ENCODE results near the gene LIMA1.
A peak's percentile ranks its signal among the peaks of the same experiment; 100 is the strongest.
"Not testable (repeated sequence)": the region's sequence is repeated elsewhere in the genome, so short reads cannot be mapped to it uniquely, and the experiment has no call there.

LIMA1 gene

GRCh38 chr12:50283229-50283923 lies at the start of gene LIMA1:
Gene LIMA1, minus strand, starts transcription at chr12:50283520. Its CDS starts 34,769 bp downstream, at chr12:50248751.
- DNase-seq, result peak; percentile 91

DNA sequence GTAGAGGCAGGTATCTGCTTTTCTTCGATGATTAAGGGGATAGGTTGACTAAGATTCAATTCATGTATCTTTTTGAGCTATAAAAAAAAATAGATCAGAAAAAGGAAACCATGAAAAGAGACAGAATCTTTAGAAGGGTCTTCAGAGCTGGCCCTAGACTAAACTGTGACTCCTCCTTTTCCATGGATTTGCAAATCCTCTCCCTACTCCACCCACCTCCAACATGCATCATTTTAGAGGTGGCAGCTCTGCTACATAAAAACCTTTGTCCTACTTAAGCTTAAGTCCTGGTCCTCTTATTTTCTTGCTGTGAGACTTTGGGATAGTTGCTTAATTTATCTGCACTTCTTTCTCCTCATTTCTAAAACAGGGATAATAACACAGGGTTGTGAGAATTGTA lies 48.4 kb upstream of the LIMA1 start:
- DNase-seq, result no peak

- not testable (repeated sequence) for DNase-seq
Observed at GRCh38 chr12:50328664-50329063, 45.3 kb upstream of the LIMA1 start.

- DNase-seq, result no peak
Observed at GRCh38 chr12:50326590-50327284, 43.4 kb upstream of the LIMA1 start.

- no peak for DNase-seq
Observed at GRCh38 chr12:50325890-50326391, 42.6 kb upstream of the LIMA1 start.

GRCh38 chr12:50324770-50325169 lies 41.5 kb upstream of the LIMA1 start:
- not testable (repeated sequence) for DNase-seq

- DNase-seq, result not testable (repeated sequence)
Observed at GRCh38 chr12:50324077-50324476, 40.8 kb upstream of the LIMA1 start.

- DNase-seq, result no peak
Observed at GRCh38 chr12:50322206-50322605, 38.9 kb upstream of the LIMA1 start.

DNA sequence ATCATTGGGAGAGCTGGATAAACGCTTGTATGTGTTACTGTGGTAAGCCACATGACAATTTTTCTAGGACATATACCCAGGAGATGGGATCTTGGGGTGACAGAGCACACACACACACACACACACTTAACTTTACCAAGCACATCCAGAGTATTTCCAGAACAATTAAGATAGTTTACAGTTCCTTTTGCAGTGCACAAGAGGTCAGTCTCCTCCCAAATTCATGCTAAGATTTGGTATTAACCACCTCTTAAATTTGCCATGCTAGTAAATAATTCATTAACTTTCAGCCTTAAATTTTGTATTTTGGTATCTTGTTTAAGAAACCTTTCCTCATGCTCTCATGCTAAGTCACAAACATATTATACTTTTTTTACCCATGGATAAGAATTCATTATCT lies 33.9 kb upstream of the LIMA1 start:
- DNase-seq, result no peak

- DNase-seq, result no peak
Observed at GRCh38 chr12:50315803-50316202, 32.5 kb upstream of the LIMA1 start.

GRCh38 chr12:50314636-50315312 lies 31.5 kb upstream of the LIMA1 start:
- DNase-seq, result peak; percentile 24

DNA sequence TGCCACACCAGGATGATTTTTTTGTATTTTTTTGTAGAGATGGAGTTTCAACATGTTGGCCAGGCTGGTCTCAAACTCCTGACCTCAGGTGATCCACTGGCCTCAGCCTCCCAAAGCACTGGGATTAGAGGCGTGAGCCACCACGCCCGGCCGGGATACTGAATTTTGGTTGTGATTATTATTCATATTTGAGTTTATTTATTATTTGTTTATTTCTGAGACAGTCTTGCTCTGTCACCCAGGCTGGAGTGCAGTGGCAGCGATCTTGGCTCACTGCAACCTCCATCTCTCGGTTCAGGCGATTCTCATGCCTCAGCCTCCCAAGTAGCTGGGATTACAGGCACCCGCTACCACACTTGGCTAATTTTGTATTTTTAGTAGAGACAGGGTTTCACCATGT lies 30.7 kb upstream of the LIMA1 start:
- not testable (repeated sequence) for DNase-seq

DNA sequence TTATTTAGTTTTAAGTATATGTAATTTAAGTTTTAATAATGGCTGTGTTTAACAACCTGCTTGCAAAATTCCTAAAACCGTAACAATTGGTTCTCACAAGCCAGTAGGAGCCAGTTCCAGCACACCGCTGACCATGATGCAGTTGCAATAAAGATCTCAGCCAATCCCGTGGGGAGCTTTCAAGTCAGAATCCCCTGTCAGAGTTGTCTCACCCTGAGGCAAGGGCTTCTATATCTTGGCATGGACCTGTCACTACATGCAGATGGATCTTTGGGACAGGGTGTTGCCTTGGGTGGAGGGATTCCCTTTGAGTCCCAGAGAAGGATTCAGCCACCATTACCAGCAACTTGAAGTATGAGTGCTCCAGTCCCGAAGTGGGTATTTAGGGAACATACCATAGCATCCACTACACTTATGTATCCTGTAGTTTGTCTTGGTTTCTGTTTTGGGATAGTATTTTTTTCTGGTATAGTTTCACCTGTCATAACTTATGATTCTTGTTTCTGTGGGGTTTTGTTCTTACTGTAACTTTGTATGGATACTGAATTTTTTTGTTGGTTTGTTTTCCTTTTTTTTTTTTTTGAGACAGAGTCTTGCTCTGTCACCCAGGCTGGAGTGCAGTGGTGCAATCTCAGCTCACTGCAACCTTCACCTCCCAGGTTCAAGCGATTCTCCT lies 30.1 kb upstream of the LIMA1 start:
- no peak for DNase-seq

DNA sequence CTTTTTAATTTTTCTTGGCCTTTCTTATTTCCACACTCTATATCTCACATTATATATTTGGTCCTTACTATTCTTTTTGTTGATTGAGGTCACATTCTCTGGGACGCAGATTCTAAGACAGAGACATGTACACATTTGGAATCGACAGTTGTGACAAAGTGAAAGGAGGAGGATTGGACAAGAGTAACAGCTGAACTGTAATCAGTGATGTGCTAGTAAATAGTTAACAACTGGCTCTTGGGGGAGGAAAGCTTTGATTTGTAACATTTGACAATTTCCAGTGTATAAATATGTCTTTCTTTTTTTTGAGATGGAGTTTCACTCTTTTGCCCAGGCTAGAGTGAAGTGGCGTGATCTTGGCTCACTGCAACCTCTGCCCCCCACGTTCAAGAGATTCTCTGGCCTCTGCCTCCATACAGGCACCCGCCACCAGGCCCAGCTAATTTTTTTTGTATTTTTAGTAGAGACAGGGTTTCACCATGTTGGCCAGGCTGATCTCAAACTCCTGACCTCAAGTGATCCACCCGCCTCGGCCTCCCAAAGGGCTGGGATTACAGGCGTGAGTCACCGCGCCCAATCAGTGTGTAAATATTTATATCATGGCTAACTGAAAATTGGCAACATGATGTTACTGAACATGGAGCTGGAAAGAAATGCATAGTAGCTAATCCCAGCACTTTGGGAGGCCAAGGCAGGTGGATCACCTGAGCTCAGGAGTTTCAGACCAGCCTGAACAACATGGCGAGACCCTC lies 28.7 kb upstream of the LIMA1 start:
- DNase-seq, result not testable (repeated sequence)

- DNase-seq, result no peak
Observed at GRCh38 chr12:50309950-50310349, 26.6 kb upstream of the LIMA1 start.

DNA sequence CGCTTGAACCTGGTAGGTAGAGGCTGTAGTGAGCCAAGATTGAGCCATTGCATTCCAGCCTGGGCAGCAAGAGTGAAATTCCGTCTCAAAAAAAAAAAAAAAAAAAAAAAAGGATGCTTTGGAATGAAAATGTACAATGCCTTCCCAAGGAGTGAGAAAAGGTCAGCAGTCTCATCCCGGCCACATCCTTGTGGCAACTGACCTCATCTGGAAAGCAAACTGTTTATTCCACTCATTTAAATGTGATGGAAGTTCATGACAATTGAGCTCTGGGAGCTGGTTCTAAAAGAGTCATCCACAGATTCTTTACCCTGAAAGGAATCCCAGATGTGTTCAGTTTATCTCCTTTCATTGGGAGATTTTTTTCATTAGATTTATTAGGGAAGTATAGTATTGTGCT lies 19.4 kb upstream of the LIMA1 start:
- DNase-seq, result no peak

- no peak for DNase-seq
Observed at GRCh38 chr12:50297996-50298395, 14.7 kb upstream of the LIMA1 start.

- DNase-seq, result no peak
Observed at GRCh38 chr12:50297027-50297426, 13.7 kb upstream of the LIMA1 start.

DNA sequence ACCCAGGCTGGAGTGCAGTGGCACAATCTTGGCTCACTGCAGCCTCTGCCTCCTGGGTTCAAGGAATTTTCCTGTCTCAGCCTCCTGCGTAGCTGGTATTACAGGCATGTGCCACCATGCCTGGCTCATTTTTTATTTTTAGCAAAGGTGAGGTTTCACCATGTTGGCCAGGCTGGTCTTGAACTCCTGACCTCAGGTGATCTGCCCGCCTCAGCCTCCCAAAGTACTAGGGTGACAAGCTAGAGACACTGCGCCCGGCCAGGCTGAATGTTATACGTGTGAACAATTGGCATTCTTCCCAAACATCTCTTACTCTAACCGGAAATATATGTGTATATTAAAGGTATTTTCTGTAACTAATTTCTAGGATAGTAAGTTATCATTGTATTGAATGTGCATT lies 13.2 kb upstream of the LIMA1 start:
- no peak for DNase-seq

- DNase-seq, result no peak
Observed at GRCh38 chr12:50291377-50291776, 8.1 kb upstream of the LIMA1 start.

DNA sequence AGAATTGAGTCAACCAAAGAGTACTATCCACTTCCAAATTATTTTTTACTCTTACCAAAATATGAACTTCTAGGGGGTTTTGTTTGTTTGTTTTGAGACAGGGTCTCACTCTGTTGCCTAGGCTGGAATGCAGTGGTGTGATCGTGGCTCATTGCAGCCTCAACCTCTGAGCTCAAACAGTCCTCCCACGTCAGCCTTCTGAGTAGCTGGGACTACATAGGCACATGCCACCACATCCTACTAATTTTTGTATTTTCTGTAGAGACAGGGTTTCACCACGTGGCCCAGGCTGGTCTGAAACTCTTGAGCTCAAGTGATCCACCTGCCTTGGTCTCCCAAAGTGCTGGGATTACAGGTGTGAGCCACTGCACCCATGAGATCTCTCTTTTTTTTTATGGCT lies 7.4 kb upstream of the LIMA1 start:
- DNase-seq, result not testable (repeated sequence)

DNA sequence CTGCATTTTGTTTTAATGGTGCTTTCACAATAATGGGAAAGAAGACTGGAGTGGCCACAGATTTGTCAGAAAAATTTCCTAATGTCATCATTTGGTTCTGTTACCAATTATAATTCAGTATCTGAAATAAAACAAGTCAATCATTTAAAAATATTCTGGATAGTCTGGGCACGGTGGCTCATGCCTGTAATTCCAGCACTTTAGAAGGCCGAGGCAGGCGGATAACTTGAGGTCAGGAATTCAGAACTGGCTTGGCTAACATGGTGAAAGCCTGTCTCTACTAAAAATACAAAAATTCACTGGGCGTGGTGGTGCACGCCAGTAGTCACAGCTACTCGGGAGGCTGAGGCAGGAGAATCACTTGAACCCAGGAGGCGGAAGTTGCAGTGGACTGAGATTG lies 4.0 kb upstream of the LIMA1 start:
- DNase-seq, result no peak

Data from CD4-positive, alpha-beta T cell treated with Interleukin-17A for 1 hour (primary cell).